A549 (cell line): ENCODE results near the gene HES1. TPM values are rescaled to one million over a fixed set of nuclear protein-coding genes. Genes with fewer than 3 reads are reported as not detected.

Experiments
- ATAC-seq, 2 experiments: fragments of 200-7000 bp in 1 of 2; fragments of >200 bp in 1 of 2; cut with Nextera tagmentation in 1 of 2; cut with Tn5 transposase in 1 of 2; 3 replicates each; pipeline versions ENCODE4 v1.8.0 to v1.9.1; 2018 to 2020; ENCODE audit warnings: mild to moderate bottlenecking in 1 of 2, moderate library complexity in 1 of 2
- CTCF ChIA-PET: fragments of 300-600 bp; sonication (Branson Sonifier 250); formaldehyde crosslinking; extraction: SDS; loops from one replicate; lab custom pipeline; 2021; ENCODE audit warnings: antibody characterized with exemption, inconsistent platforms; lab: Yijun Ruan, JAX
- POLR2A ChIA-PET: fragments of 350-600 bp; formaldehyde crosslinking; extraction: SDS; loops from one replicate; lab custom pipeline; 2021; ENCODE audit warnings: antibody characterized with exemption, inconsistent platforms; lab: Yijun Ruan, JAX
- DNase-seq, 2 experiments: peaks; one replicate each; pipeline versions ENCODE4 v3.0.0 to v3.0.0-alpha.2; 2011 to 2016; ENCODE audit warnings: low read depth in 1 of 2, low spot score in 1 of 2
- FAIRE-seq: peaks from 2 replicates; lab custom pipeline; 2011; peaks lifted over from hg19 to GRCh38; lab: Jason Lieb, UNC
- H3K27ac ChIP-seq, 2 experiments: fragments of >200 bp; sonication (Bioruptor Twin); formaldehyde crosslinking; 3 replicates each; pipeline ENCODE4 v1.5.1; 2016 to 2017
- H3K4me1 ChIP-seq: fragments of >200 bp; sonication (Bioruptor Twin); formaldehyde crosslinking; 3 replicates; pipeline ENCODE4 v1.6.1; 2016
- H3K4me2 ChIP-seq: fragments of >200 bp; sonication (Bioruptor Twin); formaldehyde crosslinking; 3 replicates; pipeline ENCODE4 v1.6.1; 2016
- H3K4me3 ChIP-seq: fragments of >200 bp; sonication (Bioruptor Twin); formaldehyde crosslinking; 3 replicates; pipeline ENCODE4 v1.5.1; 2016
- H3K9me3 ChIP-seq: fragments of >200 bp; sonication (Bioruptor Twin); formaldehyde crosslinking; 3 replicates; pipeline ENCODE4 v1.6.1; 2016
- BHLHE40 ChIP-seq: IDR thresholded peaks from 2 replicates; pipeline ENCODE4 v1.6.1; 2012; ENCODE audit warnings: low read depth, low read length, inconsistent platforms
- CHD2 ChIP-seq: fragments of 150-350 bp; IDR thresholded peaks from 2 replicates; pipeline ENCODE4 v1.6.1; 2014; ENCODE audit warnings: low read length; ENCODE audit not compliant: partially characterized antibody
- EHF ChIP-seq: fragments of 250-450 bp; sonication (Bioruptor Pico); IDR thresholded peaks from 2 replicates; pipeline ENCODE4 v1.5.0; 2020; ENCODE audit warnings: mild to moderate bottlenecking
- EHMT2 ChIP-seq: fragments of 200-600 bp; sonication (generic); IDR thresholded peaks from 2 replicates; pipeline ENCODE4 v1.6.1; 2016; ENCODE audit warnings: antibody characterized with exemption, low read depth, mild to moderate bottlenecking, moderate library complexity
- EP300 ChIP-seq, 2 experiments: fragments of >200 bp; sonication (Bioruptor Twin); formaldehyde crosslinking; IDR thresholded peaks; 2 replicates in 1 of 2; 3 replicates in 1 of 2; pipeline ENCODE4 v1.6.1; 2016 to 2017
- FOSB ChIP-seq: fragments of 250-450 bp; sonication (Bioruptor Pico); IDR thresholded peaks from 2 replicates; pipeline ENCODE4 v1.5.0; 2020; ENCODE audit warnings: mild to moderate bottlenecking, moderate library complexity
- GATA3 ChIP-seq: IDR thresholded peaks from 2 replicates; pipeline ENCODE4 v1.6.1; 2012; ENCODE audit warnings: borderline replicate concordance
- JUN ChIP-seq, 2 experiments: fragments of >200 bp; sonication (Bioruptor Twin); formaldehyde crosslinking; IDR thresholded peaks; 2 replicates in 1 of 2; 3 replicates in 1 of 2; pipeline ENCODE4 v1.6.1; 2016 to 2017
- POLR2A ChIP-seq: IDR thresholded peaks from 2 replicates; pipeline ENCODE4 v1.6.1; 2012; ENCODE audit warnings: mild to moderate bottlenecking, low read length
- RAD21 ChIP-seq, 2 experiments: fragments of >200 bp in 1 of 2; sonication (Bioruptor Twin) in 1 of 2; formaldehyde crosslinking in 1 of 2; IDR thresholded peaks in 1 of 2; conservative IDR thresholded peaks in 1 of 2; 2 replicates in 1 of 2; 3 replicates in 1 of 2; pipeline ENCODE4 v1.6.1; 2012 to 2018; ENCODE audit warnings: inconsistent platforms in 1 of 2
- RARB ChIP-seq: fragments of 250-450 bp; sonication (Bioruptor Pico); IDR thresholded peaks from 2 replicates; pipeline ENCODE4 v1.8.0; 2021; ENCODE audit warnings: mild to moderate bottlenecking, moderate library complexity
- RFX5 ChIP-seq: fragments of 450-650 bp; IDR thresholded peaks from 2 replicates; pipeline ENCODE4 v1.7.1; 2014; ENCODE audit warnings: antibody characterized with exemption, mild to moderate bottlenecking, moderate library complexity
- RNF2 ChIP-seq: fragments of 200-600 bp; sonication (generic); IDR thresholded peaks from 2 replicates; pipeline ENCODE4 v1.6.1; 2016; ENCODE audit warnings: low read depth, mild to moderate bottlenecking, antibody characterized with exemption, moderate library complexity, borderline replicate concordance
- SMC3 ChIP-seq: fragments of >200 bp; sonication (Bioruptor Twin); formaldehyde crosslinking; IDR thresholded peaks from 3 replicates; pipeline ENCODE4 v1.6.1; 2018; ENCODE audit warnings: inconsistent platforms
- TFCP2L1 ChIP-seq: fragments of 250-450 bp; sonication (Bioruptor Pico); IDR thresholded peaks from 2 replicates; pipeline ENCODE4 v1.5.0; 2021; ENCODE audit warnings: mild to moderate bottlenecking
- ZFP36 ChIP-seq: fragments of 450-650 bp; IDR thresholded peaks from 2 replicates; pipeline ENCODE4 v1.6.1; 2014; ENCODE audit warnings: borderline replicate concordance; ENCODE audit not compliant: partially characterized antibody
- ZSCAN20 ChIP-seq: fragments of 250-450 bp; sonication (Bioruptor Pico); IDR thresholded peaks from 2 replicates; pipeline ENCODE4 v1.8.0; 2022; ENCODE audit warnings: mild to moderate bottlenecking, moderate library complexity
- WGBS: methylation state at CpG from one replicate; pipeline ENCODE4 v1.1.6; 2017; ENCODE audit errors: missing lambda C conversion rate; 5-methylcytosine and 5-hydroxymethylcytosine counted together
- polyA minus RNA-seq: library from RNA; depleted of rRNA, polyadenylated mRNA; stranded (reverse); fragments of >200 nt; gene quantifications from 2 replicates; pipeline ENCODE4 v1.2.3, GENCODE V29; 2011; rRNA and poly(A)+ RNA removed
- polyA plus RNA-seq, 4 experiments: library from polyadenylated mRNA; depleted of rRNA in 3 of 4; stranded (reverse); fragments of >200 nt; fragmentation: RNase III in 1 of 4; extraction: RNeasy Plus Mini Kit Qiagen cat#74134 plus additional on column Dnase treatment in 1 of 4; gene quantifications; 2 replicates in 3 of 4; 3 replicates in 1 of 4; pipeline ENCODE4 v1.2.3, GENCODE V29; 2011 to 2017
- TF ChIP-seq, protein P1 (sequence below): IDR thresholded peaks from 2 replicates; pipeline ENCODE4 v1.6.1; 2012
- TF ChIP-seq, protein P2 (sequence below): IDR thresholded peaks from 2 replicates; pipeline ENCODE4 v1.6.1; 2012; ENCODE audit warnings: low read depth, borderline replicate concordance
- TF ChIP-seq, protein P3 (sequence below): fragments of 200-600 bp; sonication (generic); IDR thresholded peaks from 2 replicates; pipeline ENCODE4 v1.6.1; 2016; ENCODE audit warnings: antibody characterized with exemption, mild to moderate bottlenecking, moderate library complexity
- TF ChIP-seq, protein P4 (sequence below): fragments of >200 bp; sonication (Bioruptor Twin); formaldehyde crosslinking; IDR thresholded peaks from 3 replicates; pipeline ENCODE4 v1.6.1; 2016
- TF ChIP-seq, protein P5 (sequence below): fragments of 450-650 bp; IDR thresholded peaks from 2 replicates; pipeline ENCODE4 v1.6.1; 2014; ENCODE audit warnings: antibody characterized with exemption
- TF ChIP-seq, protein P6 (sequence below): IDR thresholded peaks from 2 replicates; pipeline ENCODE4 v1.6.1; 2012

Gene HES1, protein sequence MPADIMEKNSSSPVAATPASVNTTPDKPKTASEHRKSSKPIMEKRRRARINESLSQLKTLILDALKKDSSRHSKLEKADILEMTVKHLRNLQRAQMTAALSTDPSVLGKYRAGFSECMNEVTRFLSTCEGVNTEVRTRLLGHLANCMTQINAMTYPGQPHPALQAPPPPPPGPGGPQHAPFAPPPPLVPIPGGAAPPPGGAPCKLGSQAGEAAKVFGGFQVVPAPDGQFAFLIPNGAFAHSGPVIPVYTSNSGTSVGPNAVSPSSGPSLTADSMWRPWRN
- 34.5 and 66.6 TPM in 2 replicates for polyA plus RNA-seq (2011; rRNA removed)
- polyA plus RNA-seq (2012; cell fraction: cytosol; rRNA removed) = 65.0 and 95.5 TPM in 2 replicates
- polyA plus RNA-seq (2012; cell fraction: nucleus; rRNA removed) = 226 and 239 TPM in 2 replicates
- polyA plus RNA-seq (2017; fragmentation: RNase III; extraction: RNeasy Plus Mini Kit Qiagen cat#74134 plus additional on column Dnase treatment) = 6.1 to 8.5 TPM (median 8.3 TPM) in 3 replicates
- 34.8 and 42.3 TPM in 2 replicates for polyA minus RNA-seq

DNA sequence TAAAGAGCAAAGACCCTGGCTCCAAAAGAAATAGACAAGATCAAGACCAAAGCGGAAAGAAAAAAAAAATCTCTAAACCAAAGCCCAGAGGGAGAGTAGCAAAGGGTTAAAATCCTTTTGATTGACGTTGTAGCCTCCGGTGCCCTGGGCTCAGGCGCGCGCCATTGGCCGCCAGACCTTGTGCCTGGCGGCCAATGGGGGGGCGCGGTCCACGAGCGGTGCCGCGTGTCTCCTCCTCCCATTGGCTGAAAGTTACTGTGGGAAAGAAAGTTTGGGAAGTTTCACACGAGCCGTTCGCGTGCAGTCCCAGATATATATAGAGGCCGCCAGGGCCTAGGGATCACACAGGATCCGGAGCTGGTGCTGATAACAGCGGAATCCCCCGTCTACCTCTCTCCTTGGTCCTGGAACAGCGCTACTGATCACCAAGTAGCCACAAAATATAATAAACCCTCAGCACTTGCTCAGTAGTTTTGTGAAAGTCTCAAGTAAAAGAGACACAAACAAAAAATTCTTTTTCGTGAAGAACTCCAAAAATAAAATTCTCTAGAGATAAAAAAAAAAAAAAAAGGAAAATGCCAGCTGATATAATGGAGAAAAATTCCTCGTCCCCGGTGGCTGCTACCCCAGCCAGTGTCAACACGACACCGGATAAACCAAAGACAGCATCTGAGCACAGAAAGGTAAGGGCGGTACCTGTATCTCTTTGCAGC, at the start of gene HES1:
Gene HES1, plus strand, starts transcription at position 343 of the 713 bp plus-strand sequence. Its CDS starts 233 bp downstream, at position 576.
- POLR2A ChIA-PET = interaction anchor here (0.5 to 6.3 kb wide), 17 partner anchors 23 to 461 kb away, joined by 3 to 48 read pairs (median 7); no protein-coding TSS in a partner anchor
- peak; percentile 51 to 67 for ATAC-seq
- 2% methylated on average over 23 of the region's 29 CpGs for WGBS
- TF ChIP-seq EP300 (IDR thresholded peaks at IDR 0.05) (peak in 1 of 2 experiments; percentile 31; a peak in 1 of 5 replicates), SMC3 (0 out of 3 replicates have a peak, but pooled peaks have one; percentile 15), FOSB (CRISPR knock-in tag) (peak; percentile 93; the same call in 1 of the 2 replicates), EHF (0 out of 2 replicates have a peak, but pooled peaks have one; percentile 6), EHMT2 (no peak), RFX5 (peak; percentile 72), CHD2 (no peak), ZSCAN20 (0 out of 2 replicates have a peak, but pooled peaks have one; percentile 61), RAD21 (conservative IDR thresholded peaks at IDR 0.05 in 1 of 2, IDR thresholded peaks at IDR 0.05 in 1 of 2) (peak in 1 of 2 experiments; percentile 10; a peak in 1 of 5 replicates), JUN (IDR thresholded peaks at IDR 0.05) (peak; percentile 62 to 85; a peak in 4 of 5 replicates), POLR2A (peak; percentile 89), BHLHE40 (peak; percentile 50; the same call in 1 of the 2 replicates), RNF2 (no peak), TFCP2L1 (CRISPR knock-in tag) (no peak), GATA3 (no peak), ZFP36 (peak; percentile 40), RARB (CRISPR knock-in tag) (no peak)
- TF ChIP-seq, protein P1, sequence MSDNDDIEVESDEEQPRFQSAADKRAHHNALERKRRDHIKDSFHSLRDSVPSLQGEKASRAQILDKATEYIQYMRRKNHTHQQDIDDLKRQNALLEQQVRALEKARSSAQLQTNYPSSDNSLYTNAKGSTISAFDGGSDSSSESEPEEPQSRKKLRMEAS = peak; percentile 78
- TF ChIP-seq, protein P2, sequence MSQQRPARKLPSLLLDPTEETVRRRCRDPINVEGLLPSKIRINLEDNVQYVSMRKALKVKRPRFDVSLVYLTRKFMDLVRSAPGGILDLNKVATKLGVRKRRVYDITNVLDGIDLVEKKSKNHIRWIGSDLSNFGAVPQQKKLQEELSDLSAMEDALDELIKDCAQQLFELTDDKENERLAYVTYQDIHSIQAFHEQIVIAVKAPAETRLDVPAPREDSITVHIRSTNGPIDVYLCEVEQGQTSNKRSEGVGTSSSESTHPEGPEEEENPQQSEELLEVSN = peak; percentile 82
- TF ChIP-seq, protein P3, sequence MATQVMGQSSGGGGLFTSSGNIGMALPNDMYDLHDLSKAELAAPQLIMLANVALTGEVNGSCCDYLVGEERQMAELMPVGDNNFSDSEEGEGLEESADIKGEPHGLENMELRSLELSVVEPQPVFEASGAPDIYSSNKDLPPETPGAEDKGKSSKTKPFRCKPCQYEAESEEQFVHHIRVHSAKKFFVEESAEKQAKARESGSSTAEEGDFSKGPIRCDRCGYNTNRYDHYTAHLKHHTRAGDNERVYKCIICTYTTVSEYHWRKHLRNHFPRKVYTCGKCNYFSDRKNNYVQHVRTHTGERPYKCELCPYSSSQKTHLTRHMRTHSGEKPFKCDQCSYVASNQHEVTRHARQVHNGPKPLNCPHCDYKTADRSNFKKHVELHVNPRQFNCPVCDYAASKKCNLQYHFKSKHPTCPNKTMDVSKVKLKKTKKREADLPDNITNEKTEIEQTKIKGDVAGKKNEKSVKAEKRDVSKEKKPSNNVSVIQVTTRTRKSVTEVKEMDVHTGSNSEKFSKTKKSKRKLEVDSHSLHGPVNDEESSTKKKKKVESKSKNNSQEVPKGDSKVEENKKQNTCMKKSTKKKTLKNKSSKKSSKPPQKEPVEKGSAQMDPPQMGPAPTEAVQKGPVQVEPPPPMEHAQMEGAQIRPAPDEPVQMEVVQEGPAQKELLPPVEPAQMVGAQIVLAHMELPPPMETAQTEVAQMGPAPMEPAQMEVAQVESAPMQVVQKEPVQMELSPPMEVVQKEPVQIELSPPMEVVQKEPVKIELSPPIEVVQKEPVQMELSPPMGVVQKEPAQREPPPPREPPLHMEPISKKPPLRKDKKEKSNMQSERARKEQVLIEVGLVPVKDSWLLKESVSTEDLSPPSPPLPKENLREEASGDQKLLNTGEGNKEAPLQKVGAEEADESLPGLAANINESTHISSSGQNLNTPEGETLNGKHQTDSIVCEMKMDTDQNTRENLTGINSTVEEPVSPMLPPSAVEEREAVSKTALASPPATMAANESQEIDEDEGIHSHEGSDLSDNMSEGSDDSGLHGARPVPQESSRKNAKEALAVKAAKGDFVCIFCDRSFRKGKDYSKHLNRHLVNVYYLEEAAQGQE = peak; percentile 78
- TF ChIP-seq, protein P4, sequence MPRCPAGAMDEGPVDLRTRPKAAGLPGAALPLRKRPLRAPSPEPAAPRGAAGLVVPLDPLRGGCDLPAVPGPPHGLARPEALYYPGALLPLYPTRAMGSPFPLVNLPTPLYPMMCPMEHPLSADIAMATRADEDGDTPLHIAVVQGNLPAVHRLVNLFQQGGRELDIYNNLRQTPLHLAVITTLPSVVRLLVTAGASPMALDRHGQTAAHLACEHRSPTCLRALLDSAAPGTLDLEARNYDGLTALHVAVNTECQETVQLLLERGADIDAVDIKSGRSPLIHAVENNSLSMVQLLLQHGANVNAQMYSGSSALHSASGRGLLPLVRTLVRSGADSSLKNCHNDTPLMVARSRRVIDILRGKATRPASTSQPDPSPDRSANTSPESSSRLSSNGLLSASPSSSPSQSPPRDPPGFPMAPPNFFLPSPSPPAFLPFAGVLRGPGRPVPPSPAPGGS = peak; percentile 91
- TF ChIP-seq, protein P5, sequence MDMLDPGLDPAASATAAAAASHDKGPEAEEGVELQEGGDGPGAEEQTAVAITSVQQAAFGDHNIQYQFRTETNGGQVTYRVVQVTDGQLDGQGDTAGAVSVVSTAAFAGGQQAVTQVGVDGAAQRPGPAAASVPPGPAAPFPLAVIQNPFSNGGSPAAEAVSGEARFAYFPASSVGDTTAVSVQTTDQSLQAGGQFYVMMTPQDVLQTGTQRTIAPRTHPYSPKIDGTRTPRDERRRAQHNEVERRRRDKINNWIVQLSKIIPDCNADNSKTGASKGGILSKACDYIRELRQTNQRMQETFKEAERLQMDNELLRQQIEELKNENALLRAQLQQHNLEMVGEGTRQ = 0 out of 2 replicates have a peak, but pooled peaks have one; percentile 30
- TF ChIP-seq, protein P6, sequence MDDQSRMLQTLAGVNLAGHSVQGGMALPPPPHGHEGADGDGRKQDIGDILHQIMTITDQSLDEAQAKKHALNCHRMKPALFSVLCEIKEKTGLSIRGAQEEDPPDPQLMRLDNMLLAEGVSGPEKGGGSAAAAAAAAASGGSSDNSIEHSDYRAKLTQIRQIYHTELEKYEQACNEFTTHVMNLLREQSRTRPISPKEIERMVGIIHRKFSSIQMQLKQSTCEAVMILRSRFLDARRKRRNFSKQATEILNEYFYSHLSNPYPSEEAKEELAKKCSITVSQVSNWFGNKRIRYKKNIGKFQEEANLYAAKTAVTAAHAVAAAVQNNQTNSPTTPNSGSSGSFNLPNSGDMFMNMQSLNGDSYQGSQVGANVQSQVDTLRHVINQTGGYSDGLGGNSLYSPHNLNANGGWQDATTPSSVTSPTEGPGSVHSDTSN = peak; percentile 63; the same call in 1 of the 2 replicates
- TF ChIP-seq, all 56 proteins: peak for 17
- FAIRE-seq (no peak), DNase-seq (peak; percentile 81 to 97)
- peaks cover 52% of the 10 kb centered on the region for H3K4me1 ChIP-seq
- H3K4me3 ChIP-seq = peak within 1 kb of the TSS; percentile 55
- H3K9me3 ChIP-seq = no peaks in the 10 kb centered on the region
- CTCF ChIA-PET = interaction anchor here (1.2 to 11.4 kb wide), 8 partner anchors 29 to 471 kb away, joined by 3 to 116 read pairs (median 8); no protein-coding TSS in a partner anchor
- peak within 1 kb of the TSS; percentile 99 for H3K27ac ChIP-seq
- H3K4me2 ChIP-seq = peak within 1 kb of the TSS; percentile 92
